Ishikawa (cell line): ENCODE measurements around the gene GRPEL2.
A peak's percentile ranks its signal among the peaks of the same experiment; 100 is the strongest.

Experiments
- CEBPB ChIP-seq: IDR thresholded peaks from 2 replicates; pipeline ENCODE4 v1.6.1; 2012
- CREB1 ChIP-seq: IDR thresholded peaks from 2 replicates; pipeline ENCODE4 v1.6.1; 2012; ENCODE audit warnings: low read depth
- EGR1 ChIP-seq: IDR thresholded peaks from 2 replicates; pipeline ENCODE4 v1.6.1; 2012
- EP300 ChIP-seq: IDR thresholded peaks from 2 replicates; pipeline ENCODE4 v1.6.1; 2012; ENCODE audit warnings: borderline replicate concordance
- FOXM1 ChIP-seq: IDR thresholded peaks from 2 replicates; pipeline ENCODE4 v1.6.1; 2012; ENCODE audit warnings: low read depth, borderline replicate concordance
- MAX ChIP-seq: IDR thresholded peaks from 2 replicates; pipeline ENCODE4 v1.6.1; 2012
- NFIC ChIP-seq: IDR thresholded peaks from 2 replicates; pipeline ENCODE4 v1.6.1; 2012
- RAD21 ChIP-seq: IDR thresholded peaks from 2 replicates; pipeline ENCODE4 v1.6.1; 2012; ENCODE audit warnings: low read depth
- REST ChIP-seq: IDR thresholded peaks from 2 replicates; pipeline ENCODE4 v1.6.1; 2012; ENCODE audit warnings: low read depth, mild to moderate bottlenecking
- TAF1 ChIP-seq: IDR thresholded peaks from 2 replicates; pipeline ENCODE4 v1.6.1; 2012; ENCODE audit warnings: low read depth, mild to moderate bottlenecking
- TCF12 ChIP-seq: IDR thresholded peaks from 2 replicates; pipeline ENCODE4 v1.6.1; 2012; ENCODE audit warnings: low read depth
- TEAD4 ChIP-seq: IDR thresholded peaks from 2 replicates; pipeline ENCODE4 v1.6.1; 2012
- USF1 ChIP-seq: IDR thresholded peaks from 2 replicates; pipeline ENCODE4 v1.6.1; 2012
- YY1 ChIP-seq: IDR thresholded peaks from 2 replicates; pipeline ENCODE4 v1.6.1; 2012; ENCODE audit warnings: low read depth
- ZBTB7A ChIP-seq: IDR thresholded peaks from 2 replicates; pipeline ENCODE4 v1.6.1; 2012; ENCODE audit warnings: low read depth

Gene GRPEL2

GRCh38 chr5:149357370-149358293 lies 12.3 kb downstream of the GRPEL2 start, which contains the start of gene PCYOX1L:
TSS of gene PCYOX1L (plus strand) at chr5:149358046. CDS start at chr5:149358069, 23 bp downstream.
- TF ChIP-seq CREB1: no peak
- no peak for TF ChIP-seq CEBPB
- peak; percentile 76 for TF ChIP-seq YY1
- no peak for TF ChIP-seq EGR1
- TF ChIP-seq ZBTB7A: 0 out of 2 replicates have a peak, but pooled peaks have one; percentile 38
- TF ChIP-seq RAD21: no peak
- TF ChIP-seq MAX: peak; percentile 71
- TF ChIP-seq TAF1: peak; percentile 31; the same call in 1 of the 2 replicates
- peak; percentile 59; the same call in 1 of the 2 replicates for TF ChIP-seq USF1
- TF ChIP-seq NFIC: no peak; the same call in 1 of the 2 replicates
- no peak for TF ChIP-seq TEAD4
- no peak for TF ChIP-seq EP300
- TF ChIP-seq FOXM1: no peak
- no peak for TF ChIP-seq REST
- TF ChIP-seq TCF12: no peak

- TF ChIP-seq FOXM1 (no peak), EGR1 (no peak)
Measured at GRCh38 chr5:149358294-149358651, 13.0 kb downstream of the GRPEL2 start.

- TF ChIP-seq TAF1 (no peak), YY1 (no peak), MAX (no peak), CEBPB (no peak), CREB1 (no peak)
Measured at GRCh38 chr5:149358868-149359495, 13.7 kb downstream of the GRPEL2 start.

GRCh38 chr5:149360272-149360671 lies 15.0 kb downstream of the GRPEL2 start:
- TF ChIP-seq RAD21: no peak
- no peak for TF ChIP-seq ZBTB7A
- TF ChIP-seq TCF12: no peak
- TF ChIP-seq MAX: no peak
- no peak for TF ChIP-seq YY1
- no peak for TF ChIP-seq NFIC
- no peak for TF ChIP-seq REST
- TF ChIP-seq USF1: no peak
- TF ChIP-seq EP300: no peak
- TF ChIP-seq TAF1: no peak
- TF ChIP-seq EGR1: no peak
- TF ChIP-seq TEAD4: no peak
- TF ChIP-seq CEBPB: no peak
- no peak for TF ChIP-seq CREB1
- no peak for TF ChIP-seq FOXM1

- TF ChIP-seq YY1 (no peak), EP300 (no peak), FOXM1 (no peak), TCF12 (no peak), CREB1 (no peak), MAX (no peak), USF1 (no peak), TEAD4 (no peak), ZBTB7A (no peak), REST (no peak), CEBPB (no peak), NFIC (no peak), EGR1 (no peak), RAD21 (no peak), TAF1 (no peak)
Measured at GRCh38 chr5:149362541-149362940, 17.2 kb downstream of the GRPEL2 start.
